ENCODE data around the gene TRIM25. TPM values are rescaled to one million over a fixed set of nuclear protein-coding genes. Genes with fewer than 3 reads are reported as not detected.

The TRIM25 gene
- total RNA-seq, 1 experiment from 2014 or later, result 135 TPM

DNA sequence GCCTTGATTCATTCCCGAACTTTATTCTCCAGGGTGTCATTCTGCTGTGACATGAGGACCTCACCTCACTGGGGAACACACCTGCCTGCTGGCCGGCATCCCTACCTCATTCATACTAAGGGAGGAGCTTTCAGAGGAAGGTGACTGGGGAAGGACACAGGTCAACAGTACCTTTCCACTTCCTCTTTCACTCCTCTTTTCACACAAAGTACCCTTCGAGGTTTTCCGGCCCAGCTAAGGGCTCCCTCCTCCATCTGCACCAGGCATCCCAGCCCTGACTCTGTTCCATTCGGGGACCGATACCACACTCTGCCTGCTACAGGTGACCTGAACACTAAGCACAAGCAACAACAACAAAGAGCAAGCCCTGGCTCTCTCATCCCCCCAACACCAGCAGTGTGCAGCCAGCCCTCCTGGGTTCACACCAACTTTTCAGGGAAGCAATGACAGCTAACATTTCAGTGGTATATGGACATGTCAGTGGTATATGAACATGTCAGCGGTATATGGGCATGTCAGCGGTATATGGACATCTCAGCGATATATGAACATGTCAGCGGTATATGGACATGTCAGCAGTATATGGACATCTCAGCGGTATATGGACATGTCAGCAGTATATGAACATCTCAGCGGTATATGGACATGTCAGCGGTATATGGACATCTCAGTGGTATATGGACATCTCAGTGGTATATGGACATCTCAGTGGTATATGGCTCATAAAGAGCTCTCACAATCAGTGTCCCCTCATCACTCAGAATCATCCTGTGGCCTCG is 16.0 kb downstream of the TRIM25 start:
- Histone ChIP-seq H3K9ac (ENCODE audit: low read length) (no peak overlapping the region), H3K27me3 (ENCODE audit: insufficient read depth, low read length) (no peaks in the 10 kb centered on the region), H3K4me3 (replicated peaks in 1 of 2; ENCODE audit: low read depth in 1 of 2, low read length in 2 of 2) (no peak overlapping the region), H3K79me2 (ENCODE audit: insufficient read depth, low read length) (peaks cover 23% of the 10 kb centered on the region; the same call in 1 of the 2 replicates), H3K27ac (ENCODE audit: low read depth, low read length) (no peak overlapping the region), H3K4me2 (ENCODE audit: low read length) (0 out of 2 replicates have a peak overlapping the region, but pooled peaks have one; percentile 1), H3K9me2 (ENCODE audit: insufficient read depth) (no peaks in the 10 kb centered on the region), H3K4me1 (ENCODE audit: control insufficient read depth in 1 of 2, insufficient read depth in 2 of 2, low read length in 2 of 2) (peaks cover 13 to 36% of the 10 kb centered on the region in 2 experiments), H3K36me3 (ENCODE audit: control insufficient read depth in 1 of 2, insufficient read depth in 2 of 2, low read length in 2 of 2) (peaks cover 62 to 77% of the 10 kb centered on the region in 2 experiments), H2AFZ (ENCODE audit: low read depth, low read length, poor library complexity, severe bottlenecking) (no peak overlapping the region), H4K20me1 (ENCODE audit: insufficient read depth) (no peaks in the 10 kb centered on the region), H3K9me3 (ENCODE audit: control insufficient read depth in 1 of 2, insufficient read depth in 1 of 2, low read depth in 1 of 2, low read length in 2 of 2) (no peaks in the 10 kb centered on the region)
- TF ChIP-seq CTCF (IDR thresholded peaks at IDR 0.05 in 2 of 3, conservative IDR thresholded peaks at IDR 0.05 in 1 of 3; ENCODE audit: borderline replicate concordance in 1 of 3, insufficient read depth in 1 of 3, low read depth in 2 of 3, low read length in 2 of 3) (no peak), ZFX (IDR thresholded peaks at IDR 0.05) (no peak), YY1 (IDR thresholded peaks at IDR 0.05; ENCODE audit: extremely low read depth, insufficient replicate concordance, low read depth, low read length) (no peak), JUND (IDR thresholded peaks at IDR 0.05) (no peak), ELF1 (IDR thresholded peaks at IDR 0.05; ENCODE audit: borderline replicate concordance, low read depth) (no peak), MAX (IDR thresholded peaks at IDR 0.05) (no peak), EZH2phosphoT487 (IDR thresholded peaks at IDR 0.05; ENCODE audit: borderline replicate concordance) (no peak), CEBPB (IDR thresholded peaks at IDR 0.05; ENCODE audit: low read depth) (no peak), POLR2AphosphoS5 (IDR thresholded peaks at IDR 0.05; ENCODE audit: low read depth, low read length) (no peak), TCF7L2 (IDR thresholded peaks at IDR 0.05; ENCODE audit: borderline replicate concordance, extremely low read depth, insufficient read depth, insufficient read length) (no peak), CBX3 (IDR thresholded peaks at IDR 0.05; ENCODE audit: low read depth) (no peak), EZH2 (IDR thresholded peaks at IDR 0.05) (no peak)
- TF ChIP-seq, protein P1, sequence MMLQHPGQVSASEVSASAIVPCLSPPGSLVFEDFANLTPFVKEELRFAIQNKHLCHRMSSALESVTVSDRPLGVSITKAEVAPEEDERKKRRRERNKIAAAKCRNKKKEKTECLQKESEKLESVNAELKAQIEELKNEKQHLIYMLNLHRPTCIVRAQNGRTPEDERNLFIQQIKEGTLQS (IDR thresholded peaks at IDR 0.05), result no peak
- TF ChIP-seq, protein P2, sequence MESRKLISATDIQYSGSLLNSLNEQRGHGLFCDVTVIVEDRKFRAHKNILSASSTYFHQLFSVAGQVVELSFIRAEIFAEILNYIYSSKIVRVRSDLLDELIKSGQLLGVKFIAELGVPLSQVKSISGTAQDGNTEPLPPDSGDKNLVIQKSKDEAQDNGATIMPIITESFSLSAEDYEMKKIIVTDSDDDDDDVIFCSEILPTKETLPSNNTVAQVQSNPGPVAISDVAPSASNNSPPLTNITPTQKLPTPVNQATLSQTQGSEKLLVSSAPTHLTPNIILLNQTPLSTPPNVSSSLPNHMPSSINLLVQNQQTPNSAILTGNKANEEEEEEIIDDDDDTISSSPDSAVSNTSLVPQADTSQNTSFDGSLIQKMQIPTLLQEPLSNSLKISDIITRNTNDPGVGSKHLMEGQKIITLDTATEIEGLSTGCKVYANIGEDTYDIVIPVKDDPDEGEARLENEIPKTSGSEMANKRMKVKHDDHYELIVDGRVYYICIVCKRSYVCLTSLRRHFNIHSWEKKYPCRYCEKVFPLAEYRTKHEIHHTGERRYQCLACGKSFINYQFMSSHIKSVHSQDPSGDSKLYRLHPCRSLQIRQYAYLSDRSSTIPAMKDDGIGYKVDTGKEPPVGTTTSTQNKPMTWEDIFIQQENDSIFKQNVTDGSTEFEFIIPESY (IDR thresholded peaks at IDR 0.05; ENCODE audit: extremely low read depth, insufficient replicate concordance, low read length), result no peak
- intact Hi-C loops (cut with micrococcal nuclease), result no loop called here
- ChIA-PET RAD21 (ENCODE audit: low non-redundant PET in 1 of 2, low total read pairs in 2 of 2, uncharacterized antibody in 2 of 2, unreplicated experiment in 2 of 2) (no interaction called here), CTCF (no interaction called here), POLR2A (no interaction called here)
- ATAC-seq (no peak), DNase-seq (ENCODE audit: low read depth, low spot score) (no peak)
- no TSS peak for BruUV-seq (replicated peaks)

Measured in HCT116 (cell line).